ENCODE data around the gene FANCF.

- TF ChIP-seq CTCF (IDR thresholded peaks at IDR 0.05) (no peak), POLR2A (IDR thresholded peaks at IDR 0.05) (no peak)
Measured at GRCh38 chr11:22666688-22667439, 41.2 kb upstream of the FANCF start.

Data from testis (tissue), 2 donors.